SK-N-SH (cell line): Measurements from ENCODE around the gene OXSR1. TPM values are rescaled to one million over a fixed set of nuclear protein-coding genes. Genes with fewer than 3 reads are reported as not detected.

Experiments
- CTCF ChIA-PET: fragments of 300-600, 350-600 bp; formaldehyde crosslinking; extraction: SDS; loops from one replicate; lab custom pipeline; 2021; lab: Yijun Ruan, JAX
- POLR2A ChIA-PET: fragments of 350-600 bp; sonication (Branson Sonifier 250); formaldehyde crosslinking; extraction: SDS; loops from one replicate; lab custom pipeline; 2020; ENCODE audit warnings: antibody characterized with exemption, inconsistent platforms; lab: Yijun Ruan, JAX
- DNase-seq: peaks from one replicate; pipeline ENCODE4 v3.0.0; 2012
- H2AFZ ChIP-seq: fragments of 200-600 bp; sonication (generic); 2 replicates; pipeline ENCODE4 v1.8.1; 2016; ENCODE audit warnings: antibody characterized with exemption, mild to moderate bottlenecking, low read depth
- H3F3A ChIP-seq: fragments of 200-600 bp; sonication (generic); replicated peaks from 2 replicates; pipeline ENCODE3; 2016; ENCODE audit warnings: antibody characterized with exemption, mild to moderate bottlenecking; ENCODE audit not compliant: insufficient read depth
- H3K27ac ChIP-seq, 2 experiments: fragments of 200-500 bp in 1 of 2; fragments of 200-600 bp in 1 of 2; sonication (Bioruptor generic) in 1 of 2; sonication (generic), shearing (Covaris generic) in 1 of 2; 2 replicates each; pipeline versions ENCODE4 v1.5.1 to v1.6.1; 2014 to 2016; ENCODE audit warnings: low read depth in 2 of 2, inconsistent platforms in 1 of 2, low read length in 1 of 2, mild to moderate bottlenecking in 1 of 2, mixed read lengths in 1 of 2
- H3K27me3 ChIP-seq: fragments of 200-600 bp; sonication (generic), shearing (Covaris generic); 2 replicates; pipeline ENCODE4 v1.6.1; 2016; ENCODE audit warnings: mixed run types; ENCODE audit not compliant: insufficient read depth
- H3K36me3 ChIP-seq, 2 experiments: fragments of 200-500 bp in 1 of 2; fragments of 200-600 bp in 1 of 2; sonication (Bioruptor generic) in 1 of 2; sonication (generic) in 1 of 2; replicated peaks in 1 of 2; 2 replicates each; pipeline versions ENCODE3 to v1.5.1; 2014 to 2016; ENCODE audit warnings: low read length in 1 of 2, mild to moderate bottlenecking in 1 of 2; ENCODE audit not compliant: insufficient read depth in 2 of 2, control insufficient read depth in 1 of 2
- H3K4me1 ChIP-seq, 2 experiments: fragments of 200-500 bp in 1 of 2; fragments of 200-600 bp in 1 of 2; sonication (Bioruptor generic) in 1 of 2; sonication (generic), shearing (Covaris generic) in 1 of 2; 2 replicates each; pipeline versions ENCODE4 v1.5.1 to v1.6.1; 2014 to 2016; ENCODE audit warnings: low read depth in 1 of 2, low read length in 1 of 2, mixed run types in 1 of 2; ENCODE audit not compliant: insufficient read depth in 2 of 2, control insufficient read depth in 1 of 2
- H3K4me2 ChIP-seq: fragments of 200-600 bp; sonication (generic), shearing (Covaris generic); 2 replicates; pipeline ENCODE4 v1.6.1; 2017; ENCODE audit warnings: mixed run types
- H3K4me3 ChIP-seq, 2 experiments: fragments of 200-500 bp in 1 of 2; fragments of 200-600 bp in 1 of 2; sonication (Bioruptor generic) in 1 of 2; sonication (generic), shearing (Covaris generic) in 1 of 2; 2 replicates each; pipeline versions ENCODE4 v1.5.1 to v1.8.1; 2014 to 2016; ENCODE audit warnings: low read depth in 2 of 2, inconsistent platforms in 1 of 2, low read length in 1 of 2, mild to moderate bottlenecking in 1 of 2, mixed read lengths in 1 of 2, moderate library complexity in 1 of 2
- H3K79me2 ChIP-seq: fragments of 200-600 bp; sonication (generic); 2 replicates; pipeline ENCODE4 v1.8.1; 2017; ENCODE audit warnings: mild to moderate bottlenecking; ENCODE audit not compliant: insufficient read depth
- H3K9ac ChIP-seq: fragments of 200-600 bp; sonication (generic); 2 replicates; pipeline ENCODE4 v1.6.1; 2017; ENCODE audit warnings: mixed run types
- H3K9me2 ChIP-seq: fragments of 200-600 bp; sonication (generic); 2 replicates; pipeline ENCODE4 v1.6.1; 2017; ENCODE audit warnings: mixed run types
- H3K9me3 ChIP-seq: fragments of 200-600 bp; sonication (generic); 2 replicates; pipeline ENCODE4 v1.6.1; 2017; ENCODE audit warnings: mixed run types, mild to moderate bottlenecking, moderate library complexity
- H4K20me1 ChIP-seq: fragments of 200-600 bp; sonication (generic); 2 replicates; pipeline ENCODE4 v1.6.1; 2017; ENCODE audit warnings: mild to moderate bottlenecking, mixed run types; ENCODE audit not compliant: insufficient read depth
- CHD2 ChIP-seq: fragments of 150-350 bp; IDR thresholded peaks from 2 replicates; pipeline ENCODE4 v1.6.1; 2018; ENCODE audit warnings: low read length; ENCODE audit not compliant: partially characterized antibody
- EZH2phosphoT487 ChIP-seq: fragments of 200-600 bp; sonication (generic); IDR thresholded peaks from 2 replicates; pipeline ENCODE4 v1.6.1; 2017; ENCODE audit warnings: low read depth, mixed run types, mild to moderate bottlenecking, antibody characterized with exemption, moderate library complexity, borderline replicate concordance
- FOXM1 ChIP-seq: IDR thresholded peaks from 2 replicates; pipeline ENCODE4 v1.4.0; 2012; ENCODE audit warnings: low read depth, mild to moderate bottlenecking
- IRF3 ChIP-seq: fragments of 150-350 bp; IDR thresholded peaks from 2 replicates; pipeline ENCODE4 v1.6.1; 2016; ENCODE audit warnings: mild to moderate bottlenecking, low read depth, low read length
- MXI1 ChIP-seq: IDR thresholded peaks from 2 replicates; pipeline ENCODE4 v1.6.1; 2012; ENCODE audit warnings: mild to moderate bottlenecking, low read depth, low read length, improper control_type of control experiment
- RCOR1 ChIP-seq: fragments of 150-350 bp; IDR thresholded peaks from 2 replicates; pipeline ENCODE4 v1.6.1; 2017; ENCODE audit warnings: antibody characterized with exemption, low read length
- RFX5 ChIP-seq: IDR thresholded peaks from 2 replicates; pipeline ENCODE4 v1.6.1; 2012; ENCODE audit warnings: mild to moderate bottlenecking, improper control_type of control experiment, low read length
- RXRA ChIP-seq: IDR thresholded peaks from 2 replicates; pipeline ENCODE4 v1.4.0; 2012; ENCODE audit warnings: low read depth, mild to moderate bottlenecking, borderline replicate concordance
- SMC3 ChIP-seq: IDR thresholded peaks from 2 replicates; pipeline ENCODE4 v1.6.1; 2012; ENCODE audit warnings: low read depth, low read length, improper control_type of control experiment
- TAF1 ChIP-seq: IDR thresholded peaks from 2 replicates; pipeline ENCODE4 v1.6.1; 2012; ENCODE audit warnings: low read depth, mild to moderate bottlenecking, low read length, moderate library complexity, borderline replicate concordance
- TEAD4 ChIP-seq: IDR thresholded peaks from 2 replicates; pipeline ENCODE4 v1.4.0; 2012; ENCODE audit warnings: mild to moderate bottlenecking, borderline replicate concordance; ENCODE audit not compliant: insufficient read depth
- WGBS: methylation state at CpG from one replicate; pipeline ENCODE4 v1.1.6; 2017; ENCODE audit warnings: low lambda C conversion rate; 5-methylcytosine and 5-hydroxymethylcytosine counted together
- polyA plus RNA-seq, 3 experiments: library from polyadenylated mRNA; depleted of rRNA; stranded (reverse); fragments of >200 nt; gene quantifications; 2 replicates each; pipeline ENCODE4 v1.2.3, GENCODE V29; 2012
- TF ChIP-seq, protein P1 (sequence below): IDR thresholded peaks from 2 replicates; pipeline ENCODE4; 2012
- TF ChIP-seq, protein P2 (sequence below): IDR thresholded peaks from 2 replicates; pipeline ENCODE4 v1.4.0; 2012; ENCODE audit warnings: low read depth
- TF ChIP-seq, protein P3 (sequence below): IDR thresholded peaks from 2 replicates; pipeline ENCODE4 v1.6.1; 2012; ENCODE audit warnings: mild to moderate bottlenecking, low read depth, low read length, moderate library complexity
- TF ChIP-seq, protein P4 (sequence below): fragments of 200-600 bp; sonication (generic); IDR thresholded peaks from 2 replicates; pipeline ENCODE4 v1.6.1; 2017; ENCODE audit warnings: antibody characterized with exemption, mild to moderate bottlenecking, moderate library complexity
- TF ChIP-seq, protein P5 (sequence below): fragments of 150-350 bp; IDR thresholded peaks from 2 replicates; pipeline ENCODE4 v1.6.1; 2017; ENCODE audit warnings: antibody characterized with exemption, low read length, low read depth, borderline replicate concordance

Gene OXSR1
- polyA plus RNA-seq, 1 of the 3 experiments (the other 2 are of a cell fraction) = 22.3 TPM

GRCh38 chr3:38260474-38260873, 95.1 kb downstream of the OXSR1 start:
- 96% methylated on average over 2 of the region's 2 CpGs for WGBS
- DNase-seq = no peak
- Histone ChIP-seq H3K36me3 (peaks cover 14 to 36% of the 10 kb centered on the region in 2 experiments), H3K4me3 (no peak overlapping the region), H3F3A (peaks cover 4% of the 10 kb centered on the region), H3K27ac (no peak overlapping the region), H3K79me2 (peaks cover 5% of the 10 kb centered on the region; the same call in 1 of the 2 replicates), H3K27me3 (no peaks in the 10 kb centered on the region), H2AFZ (no peak overlapping the region), H3K9ac (no peak overlapping the region), H3K9me2 (no peaks in the 10 kb centered on the region), H3K9me3 (no peaks in the 10 kb centered on the region), H4K20me1 (no peaks in the 10 kb centered on the region), H3K4me1 (peaks cover 0 to 15% of the 10 kb centered on the region in 2 experiments; a peak in 2 of 4 replicates), H3K4me2 (no peak overlapping the region)
- ChIA-PET CTCF (no interaction called here), POLR2A (no interaction called here)
- TF ChIP-seq CHD2 = no peak
- no peak for TF ChIP-seq MXI1
- TF ChIP-seq, protein P1, sequence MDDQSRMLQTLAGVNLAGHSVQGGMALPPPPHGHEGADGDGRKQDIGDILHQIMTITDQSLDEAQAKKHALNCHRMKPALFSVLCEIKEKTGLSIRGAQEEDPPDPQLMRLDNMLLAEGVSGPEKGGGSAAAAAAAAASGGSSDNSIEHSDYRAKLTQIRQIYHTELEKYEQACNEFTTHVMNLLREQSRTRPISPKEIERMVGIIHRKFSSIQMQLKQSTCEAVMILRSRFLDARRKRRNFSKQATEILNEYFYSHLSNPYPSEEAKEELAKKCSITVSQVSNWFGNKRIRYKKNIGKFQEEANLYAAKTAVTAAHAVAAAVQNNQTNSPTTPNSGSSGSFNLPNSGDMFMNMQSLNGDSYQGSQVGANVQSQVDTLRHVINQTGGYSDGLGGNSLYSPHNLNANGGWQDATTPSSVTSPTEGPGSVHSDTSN = no peak
- no peak for TF ChIP-seq EZH2phosphoT487
- TF ChIP-seq, protein P2, sequence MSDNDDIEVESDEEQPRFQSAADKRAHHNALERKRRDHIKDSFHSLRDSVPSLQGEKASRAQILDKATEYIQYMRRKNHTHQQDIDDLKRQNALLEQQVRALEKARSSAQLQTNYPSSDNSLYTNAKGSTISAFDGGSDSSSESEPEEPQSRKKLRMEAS = no peak
- TF ChIP-seq IRF3 = no peak
- no peak for TF ChIP-seq RCOR1
- TF ChIP-seq RXRA = no peak
- no peak for TF ChIP-seq TAF1
- TF ChIP-seq RFX5 = no peak
- TF ChIP-seq TEAD4 = no peak
- TF ChIP-seq, protein P3, sequence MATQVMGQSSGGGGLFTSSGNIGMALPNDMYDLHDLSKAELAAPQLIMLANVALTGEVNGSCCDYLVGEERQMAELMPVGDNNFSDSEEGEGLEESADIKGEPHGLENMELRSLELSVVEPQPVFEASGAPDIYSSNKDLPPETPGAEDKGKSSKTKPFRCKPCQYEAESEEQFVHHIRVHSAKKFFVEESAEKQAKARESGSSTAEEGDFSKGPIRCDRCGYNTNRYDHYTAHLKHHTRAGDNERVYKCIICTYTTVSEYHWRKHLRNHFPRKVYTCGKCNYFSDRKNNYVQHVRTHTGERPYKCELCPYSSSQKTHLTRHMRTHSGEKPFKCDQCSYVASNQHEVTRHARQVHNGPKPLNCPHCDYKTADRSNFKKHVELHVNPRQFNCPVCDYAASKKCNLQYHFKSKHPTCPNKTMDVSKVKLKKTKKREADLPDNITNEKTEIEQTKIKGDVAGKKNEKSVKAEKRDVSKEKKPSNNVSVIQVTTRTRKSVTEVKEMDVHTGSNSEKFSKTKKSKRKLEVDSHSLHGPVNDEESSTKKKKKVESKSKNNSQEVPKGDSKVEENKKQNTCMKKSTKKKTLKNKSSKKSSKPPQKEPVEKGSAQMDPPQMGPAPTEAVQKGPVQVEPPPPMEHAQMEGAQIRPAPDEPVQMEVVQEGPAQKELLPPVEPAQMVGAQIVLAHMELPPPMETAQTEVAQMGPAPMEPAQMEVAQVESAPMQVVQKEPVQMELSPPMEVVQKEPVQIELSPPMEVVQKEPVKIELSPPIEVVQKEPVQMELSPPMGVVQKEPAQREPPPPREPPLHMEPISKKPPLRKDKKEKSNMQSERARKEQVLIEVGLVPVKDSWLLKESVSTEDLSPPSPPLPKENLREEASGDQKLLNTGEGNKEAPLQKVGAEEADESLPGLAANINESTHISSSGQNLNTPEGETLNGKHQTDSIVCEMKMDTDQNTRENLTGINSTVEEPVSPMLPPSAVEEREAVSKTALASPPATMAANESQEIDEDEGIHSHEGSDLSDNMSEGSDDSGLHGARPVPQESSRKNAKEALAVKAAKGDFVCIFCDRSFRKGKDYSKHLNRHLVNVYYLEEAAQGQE = no peak
- TF ChIP-seq, protein P4, sequence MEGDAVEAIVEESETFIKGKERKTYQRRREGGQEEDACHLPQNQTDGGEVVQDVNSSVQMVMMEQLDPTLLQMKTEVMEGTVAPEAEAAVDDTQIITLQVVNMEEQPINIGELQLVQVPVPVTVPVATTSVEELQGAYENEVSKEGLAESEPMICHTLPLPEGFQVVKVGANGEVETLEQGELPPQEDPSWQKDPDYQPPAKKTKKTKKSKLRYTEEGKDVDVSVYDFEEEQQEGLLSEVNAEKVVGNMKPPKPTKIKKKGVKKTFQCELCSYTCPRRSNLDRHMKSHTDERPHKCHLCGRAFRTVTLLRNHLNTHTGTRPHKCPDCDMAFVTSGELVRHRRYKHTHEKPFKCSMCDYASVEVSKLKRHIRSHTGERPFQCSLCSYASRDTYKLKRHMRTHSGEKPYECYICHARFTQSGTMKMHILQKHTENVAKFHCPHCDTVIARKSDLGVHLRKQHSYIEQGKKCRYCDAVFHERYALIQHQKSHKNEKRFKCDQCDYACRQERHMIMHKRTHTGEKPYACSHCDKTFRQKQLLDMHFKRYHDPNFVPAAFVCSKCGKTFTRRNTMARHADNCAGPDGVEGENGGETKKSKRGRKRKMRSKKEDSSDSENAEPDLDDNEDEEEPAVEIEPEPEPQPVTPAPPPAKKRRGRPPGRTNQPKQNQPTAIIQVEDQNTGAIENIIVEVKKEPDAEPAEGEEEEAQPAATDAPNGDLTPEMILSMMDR = no peak
- TF ChIP-seq, protein P5, sequence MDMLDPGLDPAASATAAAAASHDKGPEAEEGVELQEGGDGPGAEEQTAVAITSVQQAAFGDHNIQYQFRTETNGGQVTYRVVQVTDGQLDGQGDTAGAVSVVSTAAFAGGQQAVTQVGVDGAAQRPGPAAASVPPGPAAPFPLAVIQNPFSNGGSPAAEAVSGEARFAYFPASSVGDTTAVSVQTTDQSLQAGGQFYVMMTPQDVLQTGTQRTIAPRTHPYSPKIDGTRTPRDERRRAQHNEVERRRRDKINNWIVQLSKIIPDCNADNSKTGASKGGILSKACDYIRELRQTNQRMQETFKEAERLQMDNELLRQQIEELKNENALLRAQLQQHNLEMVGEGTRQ = no peak
- TF ChIP-seq FOXM1 = no peak
- no peak for TF ChIP-seq SMC3
